MM.1S (cell line): ENCODE results near the gene WSB2.

Source experiments
- CTCF ChIP-seq: fragments of 300-600 bp; sonication (generic); IDR thresholded peaks from 2 replicates; pipeline ENCODE4 v1.5.1; 2016; ENCODE audit warnings: antibody characterized with exemption, low read length, mixed read lengths
- EZH2phosphoT487 ChIP-seq: fragments of 300-600 bp; sonication (generic); IDR thresholded peaks from 2 replicates; pipeline ENCODE4 v1.6.1; 2018; ENCODE audit warnings: antibody characterized with exemption, low read length

GRCh38 chr12:118015944-118016343, 45.0 kb downstream of the WSB2 start:
- TF ChIP-seq CTCF (no peak), EZH2phosphoT487 (no peak)
